Measurements from ENCODE around the gene HSPA12B.

Gene HSPA12B

DNA sequence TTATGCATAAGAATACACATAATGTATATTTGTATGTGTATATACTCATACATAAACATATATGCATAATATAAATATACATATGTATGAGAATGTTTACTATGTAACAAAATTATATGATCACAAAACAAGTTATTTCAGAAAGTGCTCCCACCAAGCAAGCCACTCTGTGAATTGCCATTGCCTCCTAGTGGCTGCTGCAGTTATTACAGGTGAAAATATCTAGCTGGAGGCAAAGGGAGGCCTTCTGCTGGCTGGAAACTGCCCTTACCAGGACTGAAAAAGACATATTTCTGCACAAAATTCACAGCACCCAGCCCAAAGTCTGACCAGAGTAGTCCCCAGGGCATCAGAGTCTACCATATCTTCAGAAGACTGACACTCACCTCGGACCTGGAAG, 36.3 kb upstream of the HSPA12B start:
- peak; percentile 47 for DNase-seq (ENCODE audit: low read depth)
- TF ChIP-seq CTCF (IDR thresholded peaks at IDR 0.05; ENCODE audit: low read depth, low read length) = peak; percentile 66
- TF ChIP-seq, protein P1, sequence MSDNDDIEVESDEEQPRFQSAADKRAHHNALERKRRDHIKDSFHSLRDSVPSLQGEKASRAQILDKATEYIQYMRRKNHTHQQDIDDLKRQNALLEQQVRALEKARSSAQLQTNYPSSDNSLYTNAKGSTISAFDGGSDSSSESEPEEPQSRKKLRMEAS (IDR thresholded peaks at IDR 0.05; ENCODE audit: low read depth, low read length) = no peak
- no peak for TF ChIP-seq POLR2A (IDR thresholded peaks at IDR 0.05; ENCODE audit: extremely low read depth, insufficient read length)
- H3K4me3 ChIP-seq (ENCODE audit: low read depth, low read length) = no peak overlapping the region

- no peak for DNase-seq (ENCODE audit: low read depth)
- TF ChIP-seq, protein P1 (IDR thresholded peaks at IDR 0.05; ENCODE audit: low read depth, low read length) = no peak
- TF ChIP-seq CTCF (IDR thresholded peaks at IDR 0.05; ENCODE audit: low read depth, low read length) (no peak), MYC (IDR thresholded peaks at IDR 0.05; ENCODE audit: low read depth, low read length) (no peak), POLR2A (IDR thresholded peaks at IDR 0.05; ENCODE audit: extremely low read depth, insufficient read length) (no peak)
Observed at GRCh38 chr20:3696745-3697587, 35.5 kb upstream of the HSPA12B start.

GRCh38 chr20:3697588-3698305, 34.7 kb upstream of the HSPA12B start:
- no peak overlapping the region for H3K4me3 ChIP-seq (ENCODE audit: low read depth, low read length)
- no peak for DNase-seq (ENCODE audit: low read depth)
- TF ChIP-seq CTCF (IDR thresholded peaks at IDR 0.05; ENCODE audit: low read depth, low read length) = no peak
- TF ChIP-seq POLR2A (IDR thresholded peaks at IDR 0.05; ENCODE audit: extremely low read depth, insufficient read length) = no peak
- TF ChIP-seq, protein P1 (IDR thresholded peaks at IDR 0.05; ENCODE audit: low read depth, low read length) = no peak
- TF ChIP-seq MYC (IDR thresholded peaks at IDR 0.05; ENCODE audit: low read depth, low read length) = no peak

More at GRCh38 chr20:3696745-3697587, 35.5 kb upstream of the HSPA12B start:
- H3K4me3 ChIP-seq (ENCODE audit: low read depth, low read length) = no peak overlapping the region

DNA sequence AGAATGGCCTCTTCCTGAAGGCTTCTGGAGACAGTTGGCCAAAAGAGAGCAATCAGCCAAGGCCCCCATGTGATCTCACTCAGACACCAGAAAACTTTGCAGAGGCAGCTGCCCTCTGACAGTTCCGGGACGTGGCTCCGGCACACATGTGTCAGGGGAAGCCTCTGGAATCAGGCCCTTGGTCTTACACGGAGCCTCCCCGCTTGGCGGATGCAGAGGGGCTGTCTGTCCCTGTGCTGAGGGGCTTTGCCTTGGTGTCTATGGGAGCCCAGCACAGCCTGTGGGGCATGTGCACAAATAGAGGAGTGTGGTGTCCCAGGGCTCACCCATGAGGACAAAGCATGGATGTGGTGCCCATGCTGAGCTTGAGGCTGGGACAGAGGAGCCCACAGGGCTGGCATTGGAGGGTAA, 33.9 kb upstream of the HSPA12B start:
- TF ChIP-seq MYC (IDR thresholded peaks at IDR 0.05; ENCODE audit: low read depth, low read length) (no peak), POLR2A (IDR thresholded peaks at IDR 0.05; ENCODE audit: extremely low read depth, insufficient read length) (no peak), CTCF (IDR thresholded peaks at IDR 0.05; ENCODE audit: low read depth, low read length) (no peak)
- TF ChIP-seq, protein P1 (IDR thresholded peaks at IDR 0.05; ENCODE audit: low read depth, low read length) = no peak
- no peak overlapping the region for H3K4me3 ChIP-seq (ENCODE audit: low read depth, low read length)
- DNase-seq (ENCODE audit: low read depth) = no peak

GRCh38 chr20:3699037-3699436, 33.4 kb upstream of the HSPA12B start:
- TF ChIP-seq, protein P1 (IDR thresholded peaks at IDR 0.05; ENCODE audit: low read depth, low read length) = no peak
- TF ChIP-seq MYC (IDR thresholded peaks at IDR 0.05; ENCODE audit: low read depth, low read length) (no peak), POLR2A (IDR thresholded peaks at IDR 0.05; ENCODE audit: extremely low read depth, insufficient read length) (no peak), CTCF (IDR thresholded peaks at IDR 0.05; ENCODE audit: low read depth, low read length) (no peak)
- no peak overlapping the region for H3K4me3 ChIP-seq (ENCODE audit: low read depth, low read length)
- DNase-seq (ENCODE audit: low read depth) = no peak

All from NB4 (cell line).